MG63 (cell line): ENCODE results near the gene ZGLP1. TPM values are rescaled to one million over a fixed set of nuclear protein-coding genes. Genes with fewer than 3 reads are reported as not detected.
A peak's percentile ranks its signal among the peaks of the same experiment; 100 is the strongest.
"Not testable (repeated sequence)": the region's sequence is repeated elsewhere in the genome, so short reads cannot be mapped to it uniquely, and the experiment has no call there.

Source experiments
- DNase-seq: peaks from one replicate; pipeline ENCODE4 v3.0.0-alpha.2; 2020
- H3K27me3 ChIP-seq: fragments of 250-450 bp; sonication (Bioruptor Pico); 2 replicates; pipeline ENCODE4 v1.5.1; 2020; ENCODE audit warnings: mild to moderate bottlenecking, moderate library complexity
- H3K36me3 ChIP-seq: fragments of 250-450 bp; sonication (Bioruptor Pico); 2 replicates; pipeline ENCODE4 v1.5.1; 2020; ENCODE audit warnings: mild to moderate bottlenecking, moderate library complexity
- H3K4me3 ChIP-seq: fragments of 250-450 bp; sonication (Bioruptor Pico); 2 replicates; pipeline ENCODE4 v1.5.1; 2020; ENCODE audit warnings: mild to moderate bottlenecking, moderate library complexity
- H3K9me3 ChIP-seq: fragments of 250-450 bp; sonication (Bioruptor Pico); 2 replicates; pipeline ENCODE4 v1.5.1; 2020; ENCODE audit warnings: mild to moderate bottlenecking, moderate library complexity
- total RNA-seq: library from RNA; depleted of rRNA; stranded (reverse); fragments of >200 nt; shearing (Covaris generic); gene quantifications from 2 replicates; pipeline ENCODE4 v1.2.3, GENCODE V29; 2014; ENCODE audit warnings: low replicate concordance; rRNA removed

ZGLP1 gene
- total RNA-seq = 0.43 TPM in 1 of 2 replicates, not detected in the other

DNA sequence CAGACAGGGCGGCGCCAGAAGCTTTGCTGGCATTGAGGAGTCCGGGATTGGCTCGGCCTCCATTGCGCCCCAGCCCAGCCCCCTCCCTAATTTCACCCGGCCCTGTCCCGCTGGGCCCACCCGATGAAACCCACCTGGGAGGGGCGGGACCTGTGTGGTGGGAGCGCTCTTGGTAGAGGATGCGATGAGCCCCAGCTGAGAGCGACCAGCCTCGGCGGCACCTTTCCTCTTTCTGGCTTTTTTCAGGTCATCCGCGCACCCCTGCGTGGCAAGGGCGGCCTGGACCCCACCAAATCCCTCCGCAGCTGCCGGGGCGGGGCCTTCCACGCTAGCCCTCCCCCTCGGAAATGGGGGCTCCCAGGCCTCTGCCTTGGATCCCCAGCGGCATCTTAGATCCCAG lies at the start of gene ZGLP1:
Gene ZGLP1 (minus strand): TSS at position 393 of the 400 bp plus-strand sequence.
- DNase-seq = no peak
- Histone ChIP-seq H3K27me3 (no peaks in the 10 kb centered on the region), H3K4me3 (no peak within 1 kb of the TSS), H3K9me3 (no peaks in the 10 kb centered on the region), H3K36me3 (peaks cover 24% of the 10 kb centered on the region)

- Histone ChIP-seq H3K36me3 (peaks cover 77% of the 10 kb centered on the region), H3K4me3 (no peak overlapping the region), H3K9me3 (no peaks in the 10 kb centered on the region), H3K27me3 (no peaks in the 10 kb centered on the region)
- DNase-seq = no peak
Measured at GRCh38 chr19:10356431-10356830, 46.8 kb upstream of the ZGLP1 start.

DNA sequence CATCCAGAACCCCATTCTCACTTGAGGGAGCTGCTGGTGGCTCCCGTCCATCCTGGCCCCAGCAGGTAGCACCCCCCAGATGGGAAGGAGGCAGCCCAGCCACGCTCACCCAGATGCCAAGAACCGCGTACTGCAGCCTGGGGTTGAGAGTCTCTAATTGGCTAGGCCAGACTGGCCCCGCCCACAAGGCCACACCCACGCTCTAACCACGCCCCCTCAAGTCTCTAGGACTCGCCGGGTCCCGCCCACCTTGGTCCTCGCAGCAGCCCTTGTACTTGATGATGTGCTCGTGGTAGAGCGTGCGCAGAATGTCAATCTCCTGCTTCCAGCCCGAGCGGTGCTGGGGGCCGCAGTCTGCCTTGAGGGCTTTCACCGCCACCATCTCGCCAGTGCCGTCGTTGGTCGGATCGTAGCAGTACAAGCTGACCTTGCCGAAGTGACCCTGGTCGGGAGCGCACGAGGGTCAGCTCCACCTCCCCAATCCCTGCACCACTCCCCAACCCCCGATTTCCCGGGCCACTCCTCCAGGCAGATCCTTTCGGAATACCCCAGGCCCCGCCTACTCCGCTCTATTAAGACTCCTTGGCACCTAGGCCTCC lies 44.3 kb upstream of the ZGLP1 start:
- H3K27me3 ChIP-seq = no peaks in the 10 kb centered on the region
- peak; percentile 46 for DNase-seq
- no peaks in the 10 kb centered on the region for H3K9me3 ChIP-seq
- peaks cover 81% of the 10 kb centered on the region for H3K36me3 ChIP-seq
- no peak overlapping the region for H3K4me3 ChIP-seq

- DNase-seq = no peak
- no peaks in the 10 kb centered on the region for H3K9me3 ChIP-seq
- no peaks in the 10 kb centered on the region for H3K27me3 ChIP-seq
- H3K36me3 ChIP-seq = peaks cover 78% of the 10 kb centered on the region
- H3K4me3 ChIP-seq = no peak overlapping the region
Measured at GRCh38 chr19:10352764-10353671, 43.4 kb upstream of the ZGLP1 start.

DNA sequence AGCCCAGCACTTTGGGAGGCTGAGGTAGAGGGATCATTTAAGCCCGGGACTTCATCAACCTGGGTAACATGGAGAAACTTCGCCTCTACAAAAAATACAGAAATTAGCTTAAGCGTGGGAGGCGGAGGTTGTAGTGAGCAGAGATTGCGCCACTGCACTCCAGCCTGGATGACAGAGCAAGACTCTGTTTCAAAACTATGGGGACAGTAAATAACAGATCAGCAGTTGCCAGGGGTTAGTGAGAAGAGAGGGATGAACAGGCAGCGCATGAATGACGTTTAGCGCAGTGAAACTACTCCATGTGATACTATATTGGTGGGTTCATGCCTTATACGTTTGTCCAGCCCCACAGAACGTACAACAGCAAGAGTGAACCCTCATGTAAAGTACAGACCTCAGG lies 36.9 kb upstream of the ZGLP1 start:
- H3K27me3 ChIP-seq = no peaks in the 10 kb centered on the region

GRCh38 chr19:10344780-10345179 lies 35.2 kb upstream of the ZGLP1 start:
- peak; percentile 58 for DNase-seq
- Histone ChIP-seq H3K4me3 (no peak overlapping the region), H3K27me3 (no peaks in the 10 kb centered on the region), H3K36me3 (peaks cover 6% of the 10 kb centered on the region; the same call in 1 of the 2 replicates), H3K9me3 (no peaks in the 10 kb centered on the region)

More for the DNA sequence above, 36.9 kb upstream of the ZGLP1 start:
- DNase-seq = no peak
- no peak overlapping the region for H3K4me3 ChIP-seq
- H3K36me3 ChIP-seq = peaks cover 23% of the 10 kb centered on the region
- no peaks in the 10 kb centered on the region for H3K9me3 ChIP-seq

DNA sequence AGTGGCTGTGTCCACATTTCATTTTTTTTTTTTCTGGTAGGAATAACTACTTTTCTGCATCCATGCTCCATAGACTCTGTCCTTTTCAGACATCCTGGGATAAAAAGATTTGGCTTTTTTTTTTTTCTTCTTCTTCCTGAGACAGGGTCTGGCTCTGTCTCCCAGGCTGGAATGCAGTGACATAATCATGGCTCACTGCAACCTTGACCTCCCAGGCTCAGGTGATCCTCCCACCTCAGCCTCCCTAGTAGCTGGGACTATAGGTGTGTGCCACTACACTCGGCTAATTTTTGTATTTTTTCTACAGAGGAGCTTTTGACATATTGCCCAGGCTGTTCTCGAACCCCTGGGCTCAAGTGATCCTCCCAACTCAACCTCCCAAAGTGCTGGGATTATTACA lies 33.9 kb upstream of the ZGLP1 start:
- H3K9me3 ChIP-seq = no peaks in the 10 kb centered on the region
- no peak for DNase-seq
- H3K27me3 ChIP-seq = no peaks in the 10 kb centered on the region
- H3K36me3 ChIP-seq = no peaks in the 10 kb centered on the region
- H3K4me3 ChIP-seq = no peak overlapping the region

DNA sequence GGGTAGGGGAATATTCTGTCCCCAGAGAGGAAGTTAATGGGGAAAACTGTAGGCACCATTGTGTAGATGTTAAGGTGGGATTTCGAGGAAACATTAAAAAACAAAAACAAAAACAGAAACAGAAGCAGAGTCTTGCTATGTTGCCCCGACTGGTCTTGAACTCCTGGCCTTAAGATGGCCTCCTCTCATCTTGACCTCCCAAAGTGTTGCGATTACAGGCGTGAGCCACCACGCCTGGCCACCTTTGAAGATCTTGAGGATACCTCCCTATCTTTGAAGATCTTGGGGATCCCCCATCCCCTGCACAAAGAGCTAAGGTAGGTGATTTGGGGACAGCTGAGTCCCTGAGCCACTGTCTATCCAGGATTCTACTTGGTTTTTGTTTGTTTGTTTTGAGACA lies 30.4 kb upstream of the ZGLP1 start:
- Histone ChIP-seq H3K4me3 (no peak overlapping the region), H3K27me3 (no peaks in the 10 kb centered on the region), H3K36me3 (no peaks in the 10 kb centered on the region), H3K9me3 (0 out of 2 replicates have a peak, but pooled peaks cover 2% of the 10 kb centered on the region)
- DNase-seq = no peak

DNA sequence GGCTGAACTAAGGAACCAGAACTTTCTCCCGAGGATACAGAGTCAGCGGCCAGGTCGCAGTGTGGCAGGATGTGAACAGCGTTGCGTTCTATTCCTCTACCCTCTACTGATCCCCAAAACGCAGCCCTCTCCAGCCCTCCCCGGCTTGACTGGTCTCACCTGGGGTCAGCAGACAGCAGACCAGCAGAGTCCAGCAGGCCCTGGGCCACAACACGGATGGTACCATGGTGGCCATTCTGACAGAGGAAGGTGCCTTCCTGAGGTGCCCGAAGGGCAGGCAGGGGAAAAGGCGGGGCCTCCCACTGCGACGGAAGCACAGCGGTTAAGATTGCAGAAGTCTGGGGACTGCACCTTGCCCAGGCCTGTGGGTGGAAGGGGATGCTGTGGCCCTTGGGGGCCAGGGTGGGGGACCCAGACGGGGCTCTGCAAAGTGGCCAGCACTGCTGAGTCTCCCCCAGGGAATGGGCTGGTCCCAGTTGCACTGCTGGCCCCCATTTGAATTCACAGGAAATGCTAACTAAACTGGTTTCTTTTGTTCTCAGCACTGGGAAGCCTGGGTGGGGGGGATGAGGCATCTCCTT lies 29.9 kb upstream of the ZGLP1 start, which contains the start of gene ICAM3:
Gene ICAM3 (minus strand): TSS at position 245 of the 581 bp plus-strand sequence. CDS start 10 bp downstream, at position 235.
- H3K36me3 ChIP-seq = no peaks in the 10 kb centered on the region
- H3K4me3 ChIP-seq = no peak within 1 kb of the TSS
- no peak for DNase-seq
- H3K27me3 ChIP-seq = no peaks in the 10 kb centered on the region
- H3K9me3 ChIP-seq = 0 out of 2 replicates have a peak, but pooled peaks cover 2% of the 10 kb centered on the region

DNA sequence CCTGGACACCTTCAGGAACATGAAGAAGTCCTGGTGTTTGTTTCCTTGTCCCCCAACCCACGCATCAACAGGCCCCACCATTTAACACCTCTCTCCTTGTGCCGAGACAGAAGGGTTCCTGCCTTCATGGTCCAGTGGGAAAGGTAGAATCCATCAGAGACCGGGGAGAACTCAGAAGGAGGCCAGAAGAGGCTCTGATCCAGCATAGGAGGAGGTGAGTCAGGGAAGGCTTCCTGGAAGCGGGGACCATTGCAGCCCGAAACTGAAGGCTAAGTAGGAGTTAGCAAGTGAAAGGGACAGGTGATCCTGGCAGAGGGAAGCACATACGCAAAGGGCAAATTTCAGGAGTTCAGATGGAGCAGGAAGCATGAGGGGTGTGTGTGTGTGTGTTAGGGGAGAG lies 29.3 kb upstream of the ZGLP1 start:
- Histone ChIP-seq H3K27me3 (no peaks in the 10 kb centered on the region), H3K36me3 (no peaks in the 10 kb centered on the region), H3K4me3 (no peak overlapping the region), H3K9me3 (0 out of 2 replicates have a peak, but pooled peaks cover 2% of the 10 kb centered on the region)
- DNase-seq = no peak

DNA sequence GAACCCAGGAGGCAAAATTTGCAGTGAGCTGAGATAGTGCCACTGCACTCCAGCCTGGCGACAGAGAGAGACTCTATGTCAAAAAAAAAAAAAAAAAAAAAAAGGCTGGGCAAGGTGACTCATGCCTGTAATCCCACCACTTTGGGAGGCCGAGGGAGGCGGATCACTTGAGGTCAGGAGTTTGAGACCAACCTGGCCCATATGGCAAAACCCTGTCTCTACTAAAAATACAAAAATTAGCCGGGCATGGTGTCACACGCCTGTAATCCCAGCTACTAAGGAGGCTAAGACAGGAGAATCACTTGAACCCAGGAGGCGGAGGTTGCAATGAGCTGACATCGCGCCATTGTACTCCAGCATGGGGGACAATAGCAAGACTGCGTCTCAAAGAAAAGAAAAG lies 27.1 kb upstream of the ZGLP1 start:
- H3K9me3 ChIP-seq, H3K4me3 ChIP-seq, DNase-seq, H3K27me3 ChIP-seq: not testable (repeated sequence)
- H3K36me3 ChIP-seq = peaks cover 10% of the 10 kb centered on the region

DNA sequence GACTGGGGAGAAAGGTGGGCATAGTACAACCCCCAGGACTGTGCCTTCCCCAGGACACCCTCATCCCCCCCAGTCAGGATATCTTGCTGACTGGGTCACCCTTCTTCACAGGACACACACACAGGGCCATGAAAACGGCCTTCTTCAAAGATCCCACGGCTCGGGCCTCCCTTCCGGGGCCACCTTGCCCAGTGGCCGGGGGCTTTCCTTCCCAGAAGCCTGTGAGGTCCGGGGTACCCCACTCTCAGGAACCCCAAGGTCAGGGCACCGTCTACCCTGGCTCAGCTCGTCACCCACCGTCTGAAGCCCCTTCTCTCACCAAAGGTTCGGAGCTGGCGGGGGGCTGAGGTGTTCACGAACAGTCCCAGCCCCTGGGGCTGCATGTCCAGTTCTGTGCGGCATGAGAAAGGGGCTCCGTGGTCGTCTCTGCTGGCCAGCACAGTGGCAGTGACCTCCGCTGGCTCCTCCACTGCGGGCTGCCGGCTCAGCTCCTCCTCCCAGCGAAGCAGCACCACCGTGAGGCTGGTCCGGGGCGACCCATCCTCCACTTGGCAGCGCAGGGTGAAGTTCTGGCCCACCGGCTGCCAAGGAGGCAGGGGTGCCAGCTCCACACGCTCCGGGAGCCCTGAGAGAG lies 25.9 kb upstream of the ZGLP1 start:
- Histone ChIP-seq H3K4me3 (peak overlapping the region; percentile 80), H3K36me3 (peaks cover 17% of the 10 kb centered on the region), H3K27me3 (no peaks in the 10 kb centered on the region), H3K9me3 (0 out of 2 replicates have a peak, but pooled peaks cover 2% of the 10 kb centered on the region)
- no peak for DNase-seq

GRCh38 chr19:10334588-10335351 lies 25.2 kb upstream of the ZGLP1 start:
- Histone ChIP-seq H3K4me3 (peak overlapping the region; percentile 80), H3K9me3 (0 out of 2 replicates have a peak, but pooled peaks cover 2% of the 10 kb centered on the region), H3K27me3 (no peaks in the 10 kb centered on the region), H3K36me3 (peaks cover 24% of the 10 kb centered on the region)
- DNase-seq = peak; percentile 99

DNA sequence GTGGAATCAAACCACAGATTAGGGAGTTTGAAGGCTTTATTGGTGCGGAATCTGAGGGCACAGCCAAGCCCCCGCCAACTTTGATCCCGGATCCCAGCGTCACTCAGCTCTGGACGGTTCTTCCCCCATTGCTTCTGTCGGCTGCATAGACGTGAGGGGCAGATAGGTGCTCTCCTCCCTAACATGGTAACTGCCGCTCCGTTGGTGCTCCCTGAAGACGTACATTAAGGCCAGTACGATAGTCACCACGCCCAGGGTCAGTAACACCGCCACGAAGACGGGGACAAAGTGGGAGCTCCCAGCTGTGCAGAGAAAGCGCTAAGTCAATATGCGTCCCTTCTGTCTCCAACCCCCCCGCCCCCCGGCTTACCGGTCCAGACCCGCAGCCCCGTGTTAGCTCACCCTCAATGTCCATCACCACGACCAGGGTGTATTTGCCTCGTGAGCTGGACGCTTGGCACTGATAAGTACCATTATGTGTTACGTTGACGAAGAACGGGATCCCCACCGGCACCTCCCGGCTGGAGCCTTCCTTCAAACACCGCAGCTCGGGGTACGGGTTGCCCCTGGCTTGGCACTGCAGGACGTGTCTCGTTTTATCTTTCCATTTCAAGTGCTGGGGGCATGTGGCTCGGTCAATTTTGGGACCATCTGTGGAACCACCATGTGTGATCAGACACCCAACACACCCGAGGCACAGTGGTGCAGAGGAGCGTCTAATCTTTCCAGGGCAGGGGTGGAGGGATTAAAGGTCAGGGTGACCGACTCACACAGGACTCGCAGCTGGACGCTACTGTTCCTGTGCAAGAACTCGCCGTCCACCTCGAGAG lies 24.4 kb upstream of the ZGLP1 start:
- Histone ChIP-seq H3K9me3 (0 out of 2 replicates have a peak, but pooled peaks cover 2% of the 10 kb centered on the region), H3K4me3 (peak overlapping the region; percentile 80), H3K36me3 (peaks cover 32% of the 10 kb centered on the region), H3K27me3 (no peaks in the 10 kb centered on the region)
- no peak for DNase-seq
